ENCODE measurements around the gene ASXL2. TPM values are rescaled to one million over a fixed set of nuclear protein-coding genes. Genes with fewer than 3 reads are reported as not detected.
"Not testable (repeated sequence)": the region's sequence is repeated elsewhere in the genome, so short reads cannot be mapped to it uniquely, and the experiment has no call there.

The ASXL2 gene
- total RNA-seq, 1 experiment from 2014 or later = 32.7 TPM

DNA sequence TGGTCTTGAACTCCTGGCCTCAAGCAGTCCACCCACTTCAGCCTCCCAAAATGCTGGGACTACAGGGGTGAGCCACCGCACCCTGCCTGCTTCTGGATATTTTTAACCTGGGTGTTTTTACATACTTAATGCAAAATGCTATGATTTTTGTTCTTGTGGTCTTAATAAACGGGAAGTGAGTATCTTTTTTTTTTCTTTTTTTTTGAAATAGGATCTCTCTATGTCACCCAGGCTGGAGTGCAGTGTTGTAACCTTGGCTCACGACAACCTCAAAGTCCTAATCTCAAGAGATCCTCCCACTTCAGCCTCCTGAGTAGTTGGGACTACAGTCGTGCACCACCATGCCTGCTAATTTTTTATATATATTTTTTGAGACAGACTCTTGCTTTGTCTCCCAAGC is 19.2 kb upstream of the ASXL2 start:
- H3K4ac ChIP-seq (ENCODE audit: low read depth, low read length) = no peak overlapping the region
- H2BK12ac ChIP-seq (ENCODE audit: insufficient read length, low read depth, low read length) = no peak overlapping the region
- no peak overlapping the region for H2BK20ac ChIP-seq (ENCODE audit: low read depth, low read length, poor library complexity, severe bottlenecking)
- no CpG with 5 or more reads among the region's 4 CpGs for WGBS (ENCODE audit: extremely low coverage, insufficient read length, low lambda C conversion rate)
- Mint-ChIP-seq H3K27ac (no peak overlapping the region), H3K36me3 (ENCODE audit: insufficient read depth in 1 of 3, low read depth in 3 of 3) (no peaks in the 10 kb centered on the region), H3K27me3 (ENCODE audit: low read depth) (peaks cover 2% of the 10 kb centered on the region), H3K4me1 (peaks cover 6 to 7% of the 10 kb centered on the region in 2 experiments), H3K9me3 (no peaks in the 10 kb centered on the region; a peak in 1 of 5 replicates), H3K4me3 (no peak overlapping the region)
- no peak overlapping the region for H3K23ac ChIP-seq (ENCODE audit: insufficient read length, low read depth, low read length)
- H3K27ac ChIP-seq (ENCODE audit: insufficient read length, low read depth, low read length) = no peak overlapping the region
- no peaks in the 10 kb centered on the region for H4K20me1 ChIP-seq (ENCODE audit: control insufficient read depth, insufficient read depth, insufficient read length)
- no peak for DNase-seq
- H2BK120ac ChIP-seq (ENCODE audit: low read depth, low read length, poor library complexity, severe bottlenecking) = no peak overlapping the region
- H4K5ac ChIP-seq (ENCODE audit: insufficient read length, low read depth, low read length) = no peak overlapping the region
- H2BK15ac ChIP-seq (ENCODE audit: low read depth, low read length) = no peak overlapping the region
- H3K23me2 ChIP-seq (ENCODE audit: insufficient read length, low read depth, low read length, poor library complexity, severe bottlenecking) = no peaks in the 10 kb centered on the region
- H3K9me3 ChIP-seq (ENCODE audit: control insufficient read depth, low read depth, low read length) = no peaks in the 10 kb centered on the region
- H3K27me3 ChIP-seq (ENCODE audit: insufficient read depth, low read length) = no peaks in the 10 kb centered on the region
- no peak overlapping the region for H4K91ac ChIP-seq (ENCODE audit: insufficient read length, low read depth, low read length)
- H2AK5ac ChIP-seq (ENCODE audit: insufficient read length, low read length) = no peak overlapping the region
- H3K4me2 ChIP-seq (ENCODE audit: insufficient read depth, insufficient read length, low read length) = no peak overlapping the region
- H3K79me1 ChIP-seq (ENCODE audit: insufficient read depth, low read depth, low read length, poor library complexity, severe bottlenecking) = no peaks in the 10 kb centered on the region
- no peak overlapping the region for H3K9ac ChIP-seq (ENCODE audit: extremely low read depth, insufficient read length, low read length)
- H2AFZ ChIP-seq (ENCODE audit: low read length) = no peak overlapping the region
- no peak overlapping the region for H2BK5ac ChIP-seq (ENCODE audit: insufficient read length, low read length)
- H3K18ac ChIP-seq (ENCODE audit: insufficient read length, low read depth, low read length) = no peak overlapping the region
- H3K4me1 ChIP-seq (ENCODE audit: insufficient read depth, low read length) = no peaks in the 10 kb centered on the region
- no peak overlapping the region for H3K14ac ChIP-seq (ENCODE audit: insufficient read depth, low read length)
- no peak overlapping the region for H3K56ac ChIP-seq (ENCODE audit: insufficient read length, low read depth, low read length)
- TF ChIP-seq, protein P1, sequence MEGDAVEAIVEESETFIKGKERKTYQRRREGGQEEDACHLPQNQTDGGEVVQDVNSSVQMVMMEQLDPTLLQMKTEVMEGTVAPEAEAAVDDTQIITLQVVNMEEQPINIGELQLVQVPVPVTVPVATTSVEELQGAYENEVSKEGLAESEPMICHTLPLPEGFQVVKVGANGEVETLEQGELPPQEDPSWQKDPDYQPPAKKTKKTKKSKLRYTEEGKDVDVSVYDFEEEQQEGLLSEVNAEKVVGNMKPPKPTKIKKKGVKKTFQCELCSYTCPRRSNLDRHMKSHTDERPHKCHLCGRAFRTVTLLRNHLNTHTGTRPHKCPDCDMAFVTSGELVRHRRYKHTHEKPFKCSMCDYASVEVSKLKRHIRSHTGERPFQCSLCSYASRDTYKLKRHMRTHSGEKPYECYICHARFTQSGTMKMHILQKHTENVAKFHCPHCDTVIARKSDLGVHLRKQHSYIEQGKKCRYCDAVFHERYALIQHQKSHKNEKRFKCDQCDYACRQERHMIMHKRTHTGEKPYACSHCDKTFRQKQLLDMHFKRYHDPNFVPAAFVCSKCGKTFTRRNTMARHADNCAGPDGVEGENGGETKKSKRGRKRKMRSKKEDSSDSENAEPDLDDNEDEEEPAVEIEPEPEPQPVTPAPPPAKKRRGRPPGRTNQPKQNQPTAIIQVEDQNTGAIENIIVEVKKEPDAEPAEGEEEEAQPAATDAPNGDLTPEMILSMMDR (conservative IDR thresholded peaks at IDR 0.05) = no peak
- H3T11ph ChIP-seq (ENCODE audit: low read length) = no peak overlapping the region
- H3K79me2 ChIP-seq (ENCODE audit: insufficient read depth, low read length) = no peaks in the 10 kb centered on the region
- no peak overlapping the region for H4K8ac ChIP-seq (replicated peaks; ENCODE audit: insufficient read length, low read depth, low read length)

DNA sequence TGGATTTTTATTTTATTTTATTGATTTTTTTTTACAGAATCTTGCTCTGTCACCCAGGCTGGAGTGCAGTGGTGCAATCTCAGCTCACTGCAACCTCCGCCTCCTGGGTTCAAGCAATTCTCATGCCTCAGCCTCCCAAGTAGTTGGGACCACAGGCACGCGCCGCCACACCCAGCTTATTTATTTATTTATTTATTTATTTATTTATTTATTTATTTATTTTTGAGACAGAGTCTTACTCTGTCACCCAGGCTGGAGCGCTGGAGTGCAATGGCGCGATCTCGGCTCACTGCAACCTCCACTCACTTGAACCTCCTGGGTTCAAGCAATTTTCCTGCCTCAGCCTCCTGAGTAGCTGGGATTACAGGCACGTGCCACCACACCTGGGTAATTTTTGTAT is 18.0 kb upstream of the ASXL2 start:
- not testable (repeated sequence) for H3K23me2 ChIP-seq (ENCODE audit: insufficient read length, low read depth, low read length, poor library complexity, severe bottlenecking); H3K79me1 ChIP-seq (ENCODE audit: insufficient read depth, low read depth, low read length, poor library complexity, severe bottlenecking); H3K4ac ChIP-seq (ENCODE audit: low read depth, low read length); H3K27me3 Mint-ChIP-seq (ENCODE audit: low read depth); H4K5ac ChIP-seq (ENCODE audit: insufficient read length, low read depth, low read length); H2AK5ac ChIP-seq (ENCODE audit: insufficient read length, low read length); H3K27me3 ChIP-seq (ENCODE audit: insufficient read depth, low read length); H3K4me2 ChIP-seq (ENCODE audit: insufficient read depth, insufficient read length, low read length); H2BK15ac ChIP-seq (ENCODE audit: low read depth, low read length); H3K36me3 Mint-ChIP-seq (ENCODE audit: insufficient read depth in 1 of 3, low read depth in 3 of 3); H3K27ac ChIP-seq (ENCODE audit: insufficient read length, low read depth, low read length); H3K56ac ChIP-seq (ENCODE audit: insufficient read length, low read depth, low read length); H3K27ac Mint-ChIP-seq; H3K9ac ChIP-seq (ENCODE audit: extremely low read depth, insufficient read length, low read length); H2BK20ac ChIP-seq (ENCODE audit: low read depth, low read length, poor library complexity, severe bottlenecking); H4K20me1 ChIP-seq (ENCODE audit: control insufficient read depth, insufficient read depth, insufficient read length); H2BK12ac ChIP-seq (ENCODE audit: insufficient read length, low read depth, low read length); H3K14ac ChIP-seq (ENCODE audit: insufficient read depth, low read length); H3K4me1 Mint-ChIP-seq; H3K4me1 ChIP-seq (ENCODE audit: insufficient read depth, low read length); H2AFZ ChIP-seq (ENCODE audit: low read length); H3K79me2 ChIP-seq (ENCODE audit: insufficient read depth, low read length); H3T11ph ChIP-seq (ENCODE audit: low read length); H2BK5ac ChIP-seq (ENCODE audit: insufficient read length, low read length); H3K23ac ChIP-seq (ENCODE audit: insufficient read length, low read depth, low read length); DNase-seq; H3K18ac ChIP-seq (ENCODE audit: insufficient read length, low read depth, low read length); H3K4me3 Mint-ChIP-seq; H4K91ac ChIP-seq (ENCODE audit: insufficient read length, low read depth, low read length); H3K9me3 ChIP-seq (ENCODE audit: control insufficient read depth, low read depth, low read length); H2BK120ac ChIP-seq (ENCODE audit: low read depth, low read length, poor library complexity, severe bottlenecking); H4K8ac ChIP-seq (replicated peaks; ENCODE audit: insufficient read length, low read depth, low read length); H3K9me3 Mint-ChIP-seq
- no CpG with 5 or more reads among the region's 9 CpGs for WGBS (ENCODE audit: extremely low coverage, insufficient read length, low lambda C conversion rate)
